Activated naive CD8-positive, alpha-beta T cell treated with anti-CD3 and anti-CD28 coated beads for 36 hours (primary cell): ENCODE results near the gene SF3B2. TPM values are rescaled to one million over a fixed set of nuclear protein-coding genes. Genes with fewer than 3 reads are reported as not detected.
A peak's percentile ranks its signal among the peaks of the same experiment; 100 is the strongest.

ENCODE experiments used
- DNase-seq: peaks from one replicate; pipeline ENCODE4 v3.0.0; 2021
- H3K27ac Mint-ChIP-seq: one replicate; pipeline ENCODE4 v1.8.0; 2022; ENCODE audit warnings: mild to moderate bottlenecking, moderate library complexity, mixed read lengths
- H3K27me3 Mint-ChIP-seq: one replicate; pipeline ENCODE4 v1.8.0; 2022; ENCODE audit warnings: mild to moderate bottlenecking, mixed read lengths
- H3K36me3 Mint-ChIP-seq: one replicate; pipeline ENCODE4 v1.8.0; 2021; ENCODE audit warnings: mild to moderate bottlenecking, mixed read lengths
- H3K4me1 Mint-ChIP-seq: one replicate; pipeline ENCODE4 v1.8.0; 2021; ENCODE audit warnings: mixed read lengths
- H3K4me3 Mint-ChIP-seq: one replicate; pipeline ENCODE4 v1.8.0; 2022; ENCODE audit warnings: mild to moderate bottlenecking, moderate library complexity, mixed read lengths
- H3K9me3 Mint-ChIP-seq: one replicate; pipeline ENCODE4 v1.8.0; 2022; ENCODE audit warnings: mixed read lengths
- total RNA-seq, 2 experiments: library from RNA; stranded (reverse); gene quantifications; one replicate each; pipeline ENCODE4 v1.2.3, GENCODE V29; 2021

SF3B2 gene
- total RNA-seq, 2 experiments from 2014 or later: 268 TPM

DNA sequence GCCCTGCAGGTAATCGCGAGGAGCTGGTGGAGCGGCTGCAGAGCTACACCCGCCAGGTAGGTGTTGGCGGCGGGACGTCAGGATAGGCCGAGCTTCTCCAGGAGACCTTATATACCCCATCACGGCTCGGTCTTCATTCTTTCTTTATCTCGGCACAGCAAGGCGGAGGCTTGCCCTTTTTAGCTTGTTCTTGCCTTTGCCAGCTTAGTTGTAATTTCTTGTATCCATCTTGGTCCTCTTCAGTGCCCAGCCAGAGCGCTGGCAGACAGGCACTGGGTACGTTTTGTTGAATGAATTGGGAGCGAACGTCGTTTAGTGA is 459 bp downstream of the SF3B2 start:
- Mint-ChIP-seq H3K36me3 (peaks cover 29% of the 10 kb centered on the region), H3K4me3 (peak overlapping the region; percentile 99), H3K9me3 (no peaks in the 10 kb centered on the region), H3K27ac (peak overlapping the region; percentile 97), H3K27me3 (peaks cover 9% of the 10 kb centered on the region), H3K4me1 (peaks cover 32% of the 10 kb centered on the region)
- DNase-seq: no peak

DNA sequence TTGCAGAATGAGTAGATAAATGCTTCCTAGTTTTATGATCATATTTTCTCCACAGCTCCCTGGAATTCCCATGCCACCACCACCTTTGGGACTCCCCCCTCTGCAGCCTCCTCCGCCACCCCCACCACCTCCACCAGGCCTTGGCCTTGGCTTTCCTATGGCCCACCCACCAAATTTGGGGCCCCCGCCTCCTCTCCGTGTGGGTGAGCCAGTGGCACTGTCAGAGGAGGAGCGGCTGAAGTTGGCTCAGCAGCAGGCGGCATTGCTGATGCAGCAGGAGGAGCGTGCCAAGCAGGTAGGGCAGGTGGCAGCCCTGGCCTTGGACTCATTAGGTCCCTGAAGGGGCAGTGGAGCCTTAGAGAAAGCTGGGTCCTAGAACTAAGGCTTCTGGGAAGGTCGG is 2.9 kb downstream of the SF3B2 start:
- Mint-ChIP-seq H3K36me3 (peaks cover 39% of the 10 kb centered on the region), H3K4me1 (peaks cover 38% of the 10 kb centered on the region), H3K27me3 (no peaks in the 10 kb centered on the region), H3K27ac (no peak overlapping the region), H3K9me3 (no peaks in the 10 kb centered on the region), H3K4me3 (no peak overlapping the region)
- DNase-seq: no peak

DNA sequence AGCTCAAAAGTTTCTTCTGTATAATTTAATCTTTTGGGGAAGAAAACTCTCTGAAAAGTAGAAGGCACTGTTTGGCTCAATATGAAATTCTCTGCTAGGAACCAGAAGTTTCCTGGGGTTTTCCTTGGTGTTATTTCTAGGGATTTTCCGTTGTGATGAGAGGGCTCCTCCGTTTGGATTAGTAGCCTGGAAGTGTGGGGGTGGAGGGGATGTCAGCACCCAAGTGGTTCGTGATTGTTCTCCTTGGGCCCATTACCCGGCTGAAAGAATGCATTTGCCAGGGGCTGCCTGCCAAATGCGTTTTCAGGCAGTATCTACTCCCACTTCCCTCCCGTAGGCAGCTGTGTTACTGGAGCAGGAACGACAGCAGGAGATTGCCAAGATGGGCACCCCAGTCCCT is 4.3 kb downstream of the SF3B2 start:
- no peak overlapping the region for H3K4me3 Mint-ChIP-seq
- H3K4me1 Mint-ChIP-seq: peaks cover 42% of the 10 kb centered on the region
- H3K27me3 Mint-ChIP-seq: no peaks in the 10 kb centered on the region
- H3K9me3 Mint-ChIP-seq: no peaks in the 10 kb centered on the region
- H3K27ac Mint-ChIP-seq: no peak overlapping the region
- DNase-seq: no peak
- H3K36me3 Mint-ChIP-seq: peaks cover 52% of the 10 kb centered on the region

DNA sequence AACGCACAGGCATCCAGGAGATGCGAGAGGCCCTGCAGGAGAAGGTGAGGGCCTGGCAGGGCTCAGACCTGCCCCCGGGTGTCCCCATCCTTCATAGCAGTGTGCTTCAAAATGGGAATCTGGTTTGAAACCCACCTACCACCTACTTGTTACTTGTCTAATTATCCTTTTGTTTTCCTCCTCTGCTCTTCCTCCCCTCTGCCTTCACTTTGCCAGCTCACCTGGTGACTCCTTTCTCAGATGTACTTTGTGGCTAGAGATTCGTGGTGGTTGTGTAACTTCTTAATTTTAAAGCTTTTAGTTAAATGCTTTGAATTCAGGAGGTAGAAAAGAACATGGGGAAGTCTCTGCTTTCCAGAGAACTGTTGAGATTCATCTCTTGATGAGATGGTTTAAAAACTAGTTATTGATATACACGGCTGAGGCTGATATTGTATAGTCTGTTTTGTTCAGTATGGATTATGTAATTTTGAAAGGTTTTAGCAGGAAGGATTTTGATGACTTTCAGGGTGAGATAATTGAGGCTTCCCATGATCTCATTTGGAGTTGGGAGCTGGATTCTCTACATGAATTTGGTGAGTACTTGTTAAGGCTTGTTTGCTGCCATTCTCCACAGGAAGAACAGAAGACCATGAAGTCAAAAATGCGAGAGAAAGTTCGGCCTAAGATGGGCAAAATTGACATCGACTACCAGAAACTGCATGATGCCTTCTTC is 8.0 kb downstream of the SF3B2 start:
- no peak for DNase-seq
- Mint-ChIP-seq H3K4me1 (peaks cover 43% of the 10 kb centered on the region), H3K4me3 (no peak overlapping the region), H3K36me3 (peaks cover 59% of the 10 kb centered on the region), H3K9me3 (peaks cover 1% of the 10 kb centered on the region), H3K27me3 (no peaks in the 10 kb centered on the region), H3K27ac (peak overlapping the region; percentile 3)

DNA sequence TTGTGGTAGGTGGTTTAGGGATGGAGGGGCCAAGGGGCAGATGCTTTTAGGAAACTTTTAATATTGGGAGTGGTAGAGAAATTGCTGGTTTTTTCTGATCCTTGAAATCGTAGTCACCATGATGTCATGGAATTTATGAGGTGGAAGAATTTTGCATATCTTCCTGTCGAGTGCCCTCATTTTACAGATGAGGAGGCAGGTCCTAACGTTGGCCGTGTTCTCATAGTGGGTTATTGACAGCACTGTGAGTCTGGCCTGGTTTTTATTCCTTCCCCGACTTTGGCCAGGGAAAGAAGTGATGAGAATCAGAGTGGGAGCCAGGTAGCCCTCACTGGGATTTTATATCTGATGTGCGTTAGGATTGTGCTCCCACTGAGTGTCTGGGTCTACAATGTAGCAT is 9.1 kb downstream of the SF3B2 start:
- peaks cover 62% of the 10 kb centered on the region for H3K36me3 Mint-ChIP-seq
- H3K9me3 Mint-ChIP-seq: peaks cover 2% of the 10 kb centered on the region
- no peak overlapping the region for H3K4me3 Mint-ChIP-seq
- H3K27ac Mint-ChIP-seq: peak overlapping the region; percentile 91
- H3K4me1 Mint-ChIP-seq: peaks cover 45% of the 10 kb centered on the region
- no peak for DNase-seq
- no peaks in the 10 kb centered on the region for H3K27me3 Mint-ChIP-seq

DNA sequence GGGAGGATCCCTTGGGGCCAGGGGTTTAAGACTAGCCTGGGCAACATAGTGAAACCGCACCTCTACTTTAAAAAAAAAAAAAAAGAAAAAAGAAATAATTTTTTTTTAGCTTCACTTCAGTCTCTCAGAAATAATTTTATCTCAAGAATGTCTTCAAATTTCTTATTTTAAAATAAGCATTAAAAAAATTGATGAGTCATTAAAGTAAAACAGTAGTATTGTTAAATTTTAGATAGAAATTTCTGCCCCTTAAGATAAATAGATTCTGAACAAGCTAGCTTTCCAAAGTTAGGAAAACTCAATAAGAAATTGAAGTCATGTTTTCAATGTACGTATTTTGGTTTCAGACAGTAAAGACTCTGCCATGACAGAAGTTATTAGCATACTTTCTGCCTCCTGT is 10.2 kb downstream of the SF3B2 start:
- no peaks in the 10 kb centered on the region for H3K27me3 Mint-ChIP-seq
- H3K27ac Mint-ChIP-seq: peak overlapping the region; percentile 63
- H3K4me1 Mint-ChIP-seq: peaks cover 55% of the 10 kb centered on the region

DNA sequence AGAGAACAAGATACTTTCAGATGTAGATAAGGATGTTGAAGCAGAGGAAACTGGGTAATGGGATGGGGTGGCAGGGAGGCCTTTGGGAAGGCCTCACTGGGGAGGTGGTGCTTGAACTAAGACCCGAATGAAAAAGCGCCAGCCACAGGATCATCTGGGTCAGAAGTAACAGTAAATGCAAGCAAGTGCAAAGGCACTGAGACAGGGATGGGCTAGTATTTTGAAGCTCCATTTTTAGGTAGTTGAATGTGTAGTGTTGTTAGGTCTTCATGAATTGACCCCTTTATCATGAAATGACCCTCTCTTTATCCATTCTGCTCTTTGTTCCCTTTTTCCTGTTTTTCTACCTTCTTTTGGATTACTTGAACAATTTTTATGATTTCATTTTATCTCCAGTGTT is 11.7 kb downstream of the SF3B2 start:
- H3K9me3 Mint-ChIP-seq: peaks cover 2% of the 10 kb centered on the region
- H3K27ac Mint-ChIP-seq: peak overlapping the region; percentile 47
- H3K27me3 Mint-ChIP-seq: no peaks in the 10 kb centered on the region
- no peak for DNase-seq
- no peak overlapping the region for H3K4me3 Mint-ChIP-seq
- H3K36me3 Mint-ChIP-seq: peaks cover 76% of the 10 kb centered on the region
- H3K4me1 Mint-ChIP-seq: peaks cover 65% of the 10 kb centered on the region

More for the DNA sequence above, 10.2 kb downstream of the SF3B2 start:
- no peak overlapping the region for H3K4me3 Mint-ChIP-seq
- peaks cover 2% of the 10 kb centered on the region for H3K9me3 Mint-ChIP-seq
- no peak for DNase-seq
- H3K36me3 Mint-ChIP-seq: peaks cover 68% of the 10 kb centered on the region

DNA sequence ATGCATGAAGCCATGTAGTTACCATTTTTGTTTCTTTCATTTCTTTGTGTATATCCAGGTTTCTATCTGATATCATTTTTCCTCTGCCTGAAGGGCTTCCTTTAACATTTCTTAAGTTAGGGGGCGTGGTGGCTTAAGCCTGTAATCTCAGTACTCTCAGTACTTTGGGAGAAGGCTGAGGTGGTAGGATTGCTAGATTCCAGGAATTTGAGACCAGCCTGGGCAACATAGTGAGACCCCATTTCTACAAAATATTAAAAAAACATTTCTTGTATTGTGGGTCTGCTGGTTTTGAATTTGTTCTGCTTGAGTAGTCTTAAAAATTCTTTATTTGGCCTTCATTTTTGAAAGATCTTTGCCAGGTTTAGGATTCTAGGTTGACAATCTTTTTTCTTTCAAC is 12.4 kb downstream of the SF3B2 start:
- H3K36me3 Mint-ChIP-seq: peaks cover 77% of the 10 kb centered on the region
- peaks cover 2% of the 10 kb centered on the region for H3K9me3 Mint-ChIP-seq
- H3K4me3 Mint-ChIP-seq: no peak overlapping the region
- peak overlapping the region; percentile 43 for H3K27ac Mint-ChIP-seq
- DNase-seq: no peak
- peaks cover 67% of the 10 kb centered on the region for H3K4me1 Mint-ChIP-seq
- no peaks in the 10 kb centered on the region for H3K27me3 Mint-ChIP-seq

DNA sequence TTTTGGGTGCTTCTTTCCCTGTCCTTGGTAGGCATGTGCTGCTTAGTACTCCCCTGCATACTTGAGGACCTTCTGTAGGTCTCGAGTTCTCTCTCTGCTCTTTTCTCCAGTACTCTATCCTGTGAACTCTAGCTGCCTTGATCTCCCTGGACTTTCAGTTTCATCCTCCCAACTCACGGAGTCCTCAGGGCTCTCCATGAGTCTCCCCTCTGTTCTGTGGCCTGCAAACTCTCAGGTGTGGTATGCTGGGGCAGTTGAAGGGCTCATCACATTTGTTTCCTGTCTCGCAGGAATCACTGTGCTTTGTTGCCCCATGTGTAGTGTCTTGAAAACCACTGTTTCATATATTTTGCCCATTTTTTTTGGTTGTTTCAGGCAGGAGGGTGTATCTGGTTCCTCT is 14.6 kb downstream of the SF3B2 start:
- DNase-seq: no peak
- Mint-ChIP-seq H3K36me3 (peaks cover 70% of the 10 kb centered on the region), H3K4me1 (peaks cover 57% of the 10 kb centered on the region), H3K9me3 (peaks cover 2% of the 10 kb centered on the region), H3K4me3 (no peak overlapping the region), H3K27me3 (no peaks in the 10 kb centered on the region), H3K27ac (peak overlapping the region; percentile 94)

DNA sequence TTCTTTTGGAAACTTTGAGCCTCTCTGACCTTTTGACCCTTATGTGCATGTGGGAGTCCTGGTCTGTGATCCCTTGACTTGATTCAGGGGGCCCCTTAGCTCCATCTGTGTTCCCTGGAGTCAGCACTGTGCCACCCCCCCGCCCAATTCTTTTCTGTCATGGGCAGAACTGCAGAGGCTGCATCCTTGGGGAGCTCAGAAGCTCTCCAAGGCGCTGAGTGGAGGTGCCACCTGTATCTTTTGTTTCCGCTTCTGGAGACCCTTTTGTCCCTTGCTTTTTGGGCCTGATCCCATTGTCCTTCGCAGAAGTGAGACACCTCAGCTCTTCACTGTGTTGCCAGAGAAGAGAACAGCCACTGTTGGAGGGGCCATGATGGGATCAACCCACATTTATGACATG is 15.5 kb downstream of the SF3B2 start:
- peaks cover 2% of the 10 kb centered on the region for H3K9me3 Mint-ChIP-seq
- H3K4me1 Mint-ChIP-seq: peaks cover 64% of the 10 kb centered on the region
- H3K27ac Mint-ChIP-seq: peak overlapping the region; percentile 94
- no peak overlapping the region for H3K4me3 Mint-ChIP-seq
- H3K36me3 Mint-ChIP-seq: peaks cover 77% of the 10 kb centered on the region
- H3K27me3 Mint-ChIP-seq: no peaks in the 10 kb centered on the region
- DNase-seq: no peak

DNA sequence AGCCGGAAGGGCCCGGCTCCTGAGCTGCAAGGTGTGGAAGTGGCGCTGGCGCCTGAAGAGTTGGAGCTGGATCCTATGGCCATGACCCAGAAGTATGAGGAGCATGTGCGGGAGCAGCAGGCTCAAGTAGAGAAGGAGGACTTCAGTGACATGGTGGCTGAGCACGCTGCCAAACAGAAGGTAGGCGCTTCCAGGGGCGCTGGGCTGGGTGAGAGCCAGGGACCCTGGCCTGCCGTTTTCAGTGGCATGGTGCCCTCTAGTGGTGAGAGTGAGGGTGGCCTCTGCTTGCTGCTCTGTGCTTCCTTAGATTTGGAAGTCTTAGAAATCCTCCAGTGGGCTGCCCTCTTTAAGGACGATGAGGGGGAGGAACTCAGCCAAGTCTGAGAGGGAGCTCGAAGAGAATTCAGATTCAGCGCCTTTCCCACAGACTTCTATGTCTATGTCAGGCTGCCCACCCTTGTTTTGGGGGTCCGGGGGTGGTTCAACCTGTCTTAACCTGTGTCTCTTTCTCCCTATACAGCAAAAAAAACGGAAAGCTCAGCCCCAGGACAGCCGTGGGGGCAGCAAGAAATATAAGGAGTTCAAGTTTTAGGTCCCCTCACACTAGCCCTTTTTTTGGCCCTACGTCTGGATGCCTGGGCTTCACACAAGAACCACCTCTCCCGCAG is 16.1 kb downstream of the SF3B2 start:
- peak; percentile 77 for DNase-seq
- no peaks in the 10 kb centered on the region for H3K27me3 Mint-ChIP-seq
- H3K4me1 Mint-ChIP-seq: peaks cover 64% of the 10 kb centered on the region
- H3K4me3 Mint-ChIP-seq: peak overlapping the region; percentile 22
- peak overlapping the region; percentile 94 for H3K27ac Mint-ChIP-seq
- peaks cover 2% of the 10 kb centered on the region for H3K9me3 Mint-ChIP-seq
- H3K36me3 Mint-ChIP-seq: peaks cover 77% of the 10 kb centered on the region

DNA sequence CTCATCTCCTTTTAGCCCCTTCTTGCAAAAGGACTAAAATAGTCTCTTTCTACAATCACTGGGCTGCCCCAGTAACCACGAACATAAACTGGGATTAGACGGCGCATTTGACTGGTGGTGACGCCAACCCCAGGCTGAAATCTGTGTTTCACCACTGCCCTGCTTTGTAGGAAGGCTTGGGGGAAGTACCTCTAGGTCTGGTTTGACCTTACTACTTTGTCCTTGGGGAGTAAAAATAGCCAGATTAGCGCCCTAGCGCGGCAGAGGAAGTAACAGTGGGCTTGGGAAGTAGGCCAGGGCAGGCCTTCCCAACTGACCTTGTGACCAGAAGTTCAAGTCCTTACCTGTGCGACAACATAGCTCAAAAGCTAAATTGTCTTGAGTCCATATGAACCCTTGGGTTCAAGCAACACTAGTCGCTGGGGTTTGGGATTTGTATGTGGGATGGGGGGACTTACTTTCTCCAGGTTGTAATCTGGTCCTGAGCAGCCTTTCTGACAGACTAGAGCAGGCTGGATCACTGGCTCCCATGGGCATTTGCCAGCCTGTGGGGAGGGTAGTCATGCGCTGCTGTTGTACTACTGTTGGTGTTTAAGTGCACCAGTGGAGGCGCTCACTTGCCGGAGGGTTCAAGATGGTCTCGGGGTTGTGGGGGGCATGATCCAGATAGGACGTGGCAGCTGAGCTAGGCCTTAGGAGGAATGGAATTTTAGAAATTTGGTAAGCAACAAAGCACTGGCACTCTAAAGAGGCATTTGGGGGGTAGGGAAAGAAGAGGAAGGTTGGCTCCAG is 17.0 kb downstream of the SF3B2 start:
- Mint-ChIP-seq H3K27me3 (no peaks in the 10 kb centered on the region), H3K4me1 (peaks cover 66% of the 10 kb centered on the region), H3K27ac (peak overlapping the region; percentile 94), H3K4me3 (peak overlapping the region; percentile 77), H3K36me3 (peaks cover 74% of the 10 kb centered on the region), H3K9me3 (peaks cover 2% of the 10 kb centered on the region)
- peak; percentile 30 for DNase-seq

DNA sequence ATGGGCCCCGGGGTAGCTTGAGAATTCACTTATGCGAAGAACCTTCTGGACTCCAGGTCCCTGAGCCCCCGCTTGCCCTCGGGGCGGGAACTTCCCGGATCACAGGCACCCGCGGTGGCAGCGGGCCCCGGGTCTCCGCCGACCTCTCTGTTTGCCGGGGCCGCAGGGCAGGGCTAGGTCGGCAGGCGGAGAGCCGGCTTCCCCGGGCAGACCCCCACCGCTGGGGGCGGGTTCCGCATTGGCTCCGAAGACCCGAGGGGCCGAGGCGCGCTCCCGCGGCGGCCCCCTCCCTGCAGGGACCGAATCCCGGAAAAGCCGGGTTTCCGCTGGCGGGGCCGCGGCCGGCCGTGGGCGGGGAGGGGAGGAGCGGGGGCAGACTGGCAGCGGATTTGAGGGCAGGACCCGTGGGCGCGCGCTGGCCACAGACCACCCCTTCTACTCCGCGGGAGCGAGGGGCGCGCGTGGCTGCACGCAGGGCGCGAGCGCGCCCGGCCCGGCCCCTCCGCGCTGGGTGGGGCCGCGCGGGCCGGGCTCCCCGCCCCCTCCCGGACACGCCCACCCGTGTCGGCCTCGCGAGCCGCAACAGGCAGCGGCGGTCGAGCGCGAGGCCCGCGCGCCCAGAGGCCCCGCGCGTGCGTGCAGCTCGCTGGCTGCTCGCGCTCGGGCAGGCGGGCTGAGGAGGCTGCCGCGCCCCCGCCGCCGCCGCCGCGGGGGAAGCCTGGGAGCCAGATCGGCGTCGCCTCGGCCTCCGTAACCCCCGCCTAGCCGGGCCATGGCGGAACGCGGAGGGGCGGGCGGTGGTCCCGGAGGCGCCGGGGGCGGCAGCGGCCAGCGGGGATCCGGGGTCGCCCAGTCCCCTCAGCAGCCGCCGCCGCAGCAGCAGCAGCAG is 17.8 kb downstream of the SF3B2 start, which contains the start of gene PACS1:
Gene PACS1, plus strand, starts transcription at position 558 of the 889 bp plus-strand sequence. Its CDS starts 215 bp downstream, at position 773.
- peaks cover 73% of the 10 kb centered on the region for H3K36me3 Mint-ChIP-seq
- H3K27me3 Mint-ChIP-seq: no peaks in the 10 kb centered on the region
- peak within 1 kb of the TSS; percentile 94 for H3K27ac Mint-ChIP-seq

DNA sequence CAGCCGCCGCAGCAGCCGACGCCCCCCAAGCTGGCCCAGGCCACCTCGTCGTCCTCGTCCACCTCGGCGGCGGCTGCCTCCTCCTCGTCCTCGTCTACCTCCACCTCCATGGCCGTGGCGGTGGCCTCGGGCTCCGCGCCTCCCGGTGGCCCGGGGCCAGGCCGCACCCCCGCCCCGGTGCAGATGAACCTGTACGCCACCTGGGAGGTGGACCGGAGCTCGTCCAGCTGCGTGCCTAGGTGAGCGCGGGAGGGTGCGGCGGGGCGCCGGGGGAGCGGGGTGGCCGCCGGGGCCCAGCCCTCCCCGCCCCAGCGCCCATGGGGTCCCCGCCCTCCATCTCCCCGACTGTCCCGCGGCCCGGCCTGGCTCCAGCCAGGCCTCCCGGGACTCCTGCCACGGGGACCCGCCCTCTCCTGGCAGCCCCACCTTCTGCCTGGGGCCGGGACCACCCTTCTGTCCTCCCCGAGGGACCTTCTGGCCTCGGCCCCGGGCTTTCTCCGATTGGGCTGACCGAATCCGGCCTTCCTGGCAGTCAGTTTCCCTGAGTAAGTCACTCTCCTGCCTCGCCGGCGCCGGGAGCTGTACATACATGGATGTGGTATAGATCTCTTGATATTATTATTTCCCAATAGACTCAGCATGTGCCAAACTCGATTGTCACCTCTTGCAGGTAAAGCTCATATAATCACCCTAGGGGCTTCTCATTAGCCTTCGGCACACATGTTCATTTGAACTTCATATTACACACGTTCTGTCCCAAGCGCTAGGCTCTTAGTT is 18.6 kb downstream of the SF3B2 start:
- peak; percentile 16 for DNase-seq
- Mint-ChIP-seq H3K4me3 (peak overlapping the region; percentile 87), H3K4me1 (peaks cover 67% of the 10 kb centered on the region), H3K27me3 (no peaks in the 10 kb centered on the region), H3K36me3 (peaks cover 73% of the 10 kb centered on the region), H3K9me3 (no peaks in the 10 kb centered on the region), H3K27ac (peak overlapping the region; percentile 87)

More for the DNA sequence above, 17.8 kb downstream of the SF3B2 start, which contains the start of gene PACS1:
- Mint-ChIP-seq H3K4me1 (peaks cover 70% of the 10 kb centered on the region), H3K9me3 (peaks cover 2% of the 10 kb centered on the region), H3K4me3 (peak within 1 kb of the TSS; percentile 87)
- peak; percentile 83 for DNase-seq
